ENCODE measurements around the gene GLRA2.

Gene GLRA2

GRCh38 chrX:14670819-14671218 lies 141.5 kb downstream of the GLRA2 start:
- DNase-seq (no peak), ATAC-seq (ENCODE audit: insufficient read depth, low read depth) (no peak)
- no peak overlapping the region for H3K4me3 ChIP-seq (ENCODE audit: low read depth in 1 of 2, low read length in 2 of 2)
- H3K4me1 ChIP-seq (ENCODE audit: insufficient read depth, low read length), result no peaks in the 10 kb centered on the region
- no peaks in the 10 kb centered on the region for H3K9me3 ChIP-seq (ENCODE audit: insufficient read depth, low read length, severe bottlenecking)
- H2AFZ ChIP-seq (ENCODE audit: low read depth, low read length), result no peak overlapping the region
- H3K4me2 ChIP-seq (ENCODE audit: insufficient read depth, low read length), result no peak overlapping the region
- no peak for TF ChIP-seq EZH2 (IDR thresholded peaks at IDR 0.05; ENCODE audit: borderline replicate concordance, low read depth, low read length, severe bottlenecking)
- TF ChIP-seq CTCF (IDR thresholded peaks at IDR 0.05; ENCODE audit: borderline replicate concordance, extremely low read depth, low read length, poor library complexity, severe bottlenecking), result no peak
- H3K36me3 ChIP-seq (ENCODE audit: insufficient read depth, low read length), result no peaks in the 10 kb centered on the region
- H3K27me3 ChIP-seq (ENCODE audit: insufficient read depth, low read length, poor library complexity), result no peaks in the 10 kb centered on the region
- H3K9ac ChIP-seq (ENCODE audit: low read depth, low read length), result no peak overlapping the region
- no peak overlapping the region for H3K27ac ChIP-seq (ENCODE audit: low read length)
- H3K79me2 ChIP-seq (ENCODE audit: insufficient read depth, low read length), result no peaks in the 10 kb centered on the region
- no peaks in the 10 kb centered on the region for H4K20me1 ChIP-seq (ENCODE audit: insufficient read depth, low read length)

- H3K4me1 ChIP-seq (ENCODE audit: insufficient read depth, low read length), result no peaks in the 10 kb centered on the region
- no peak for DNase-seq
- no peaks in the 10 kb centered on the region for H4K20me1 ChIP-seq (ENCODE audit: insufficient read depth, low read length)
- H3K36me3 ChIP-seq (ENCODE audit: insufficient read depth, low read length), result no peaks in the 10 kb centered on the region
- H3K79me2 ChIP-seq (ENCODE audit: insufficient read depth, low read length), result no peaks in the 10 kb centered on the region
- H3K4me2 ChIP-seq (ENCODE audit: insufficient read depth, low read length), result no peak overlapping the region
- H3K27ac ChIP-seq (ENCODE audit: low read length), result no peak overlapping the region
- H2AFZ ChIP-seq (ENCODE audit: low read depth, low read length), result no peak overlapping the region
- no peak overlapping the region for H3K4me3 ChIP-seq (ENCODE audit: low read depth in 1 of 2, low read length in 2 of 2)
- no peaks in the 10 kb centered on the region for H3K27me3 ChIP-seq (ENCODE audit: insufficient read depth, low read length, poor library complexity)
- no peaks in the 10 kb centered on the region for H3K9me3 ChIP-seq (ENCODE audit: insufficient read depth, low read length, severe bottlenecking)
- no peak overlapping the region for H3K9ac ChIP-seq (ENCODE audit: low read depth, low read length)
- TF ChIP-seq EZH2 (IDR thresholded peaks at IDR 0.05; ENCODE audit: borderline replicate concordance, low read depth, low read length, severe bottlenecking), result no peak
- TF ChIP-seq CTCF (IDR thresholded peaks at IDR 0.05; ENCODE audit: borderline replicate concordance, extremely low read depth, low read length, poor library complexity, severe bottlenecking), result no peak
- no peak for ATAC-seq (ENCODE audit: insufficient read depth, low read depth)
Measured at GRCh38 chrX:14672611-14673172, 143.4 kb downstream of the GLRA2 start.

- H3K79me2 ChIP-seq (ENCODE audit: insufficient read depth, low read length), result no peaks in the 10 kb centered on the region
- no peak overlapping the region for H3K27ac ChIP-seq (ENCODE audit: low read length)
- no peak overlapping the region for H3K4me2 ChIP-seq (ENCODE audit: insufficient read depth, low read length)
- H3K4me1 ChIP-seq (ENCODE audit: insufficient read depth, low read length), result no peaks in the 10 kb centered on the region
- H3K9me3 ChIP-seq (ENCODE audit: insufficient read depth, low read length, severe bottlenecking), result no peaks in the 10 kb centered on the region
- no peak overlapping the region for H3K4me3 ChIP-seq (ENCODE audit: low read depth in 1 of 2, low read length in 2 of 2)
- H3K36me3 ChIP-seq (ENCODE audit: insufficient read depth, low read length), result no peaks in the 10 kb centered on the region
- DNase-seq, result no peak
- no peak for ATAC-seq (ENCODE audit: insufficient read depth, low read depth)
- TF ChIP-seq CTCF (IDR thresholded peaks at IDR 0.05; ENCODE audit: borderline replicate concordance, extremely low read depth, low read length, poor library complexity, severe bottlenecking), result no peak
- H3K27me3 ChIP-seq (ENCODE audit: insufficient read depth, low read length, poor library complexity), result no peaks in the 10 kb centered on the region
- H4K20me1 ChIP-seq (ENCODE audit: insufficient read depth, low read length), result no peaks in the 10 kb centered on the region
- no peak overlapping the region for H3K9ac ChIP-seq (ENCODE audit: low read depth, low read length)
- H2AFZ ChIP-seq (ENCODE audit: low read depth, low read length), result no peak overlapping the region
Measured at GRCh38 chrX:14673236-14673635, 143.9 kb downstream of the GLRA2 start.

- Histone ChIP-seq H3K4me1 (ENCODE audit: insufficient read depth, low read length) (no peaks in the 10 kb centered on the region), H3K79me2 (ENCODE audit: insufficient read depth, low read length) (no peaks in the 10 kb centered on the region), H3K4me2 (ENCODE audit: insufficient read depth, low read length) (no peak overlapping the region), H3K36me3 (ENCODE audit: insufficient read depth, low read length) (no peaks in the 10 kb centered on the region), H2AFZ (ENCODE audit: low read depth, low read length) (no peak overlapping the region), H3K27me3 (ENCODE audit: insufficient read depth, low read length, poor library complexity) (no peaks in the 10 kb centered on the region), H3K9ac (ENCODE audit: low read depth, low read length) (no peak overlapping the region), H3K9me3 (ENCODE audit: insufficient read depth, low read length, severe bottlenecking) (no peaks in the 10 kb centered on the region), H3K4me3 (ENCODE audit: low read depth in 1 of 2, low read length in 2 of 2) (no peak overlapping the region), H4K20me1 (ENCODE audit: insufficient read depth, low read length) (no peaks in the 10 kb centered on the region), H3K27ac (ENCODE audit: low read length) (no peak overlapping the region)
- ATAC-seq (ENCODE audit: insufficient read depth, low read depth) (no peak), DNase-seq (no peak)
- TF ChIP-seq EZH2 (IDR thresholded peaks at IDR 0.05; ENCODE audit: borderline replicate concordance, low read depth, low read length, severe bottlenecking) (no peak), CTCF (IDR thresholded peaks at IDR 0.05; ENCODE audit: borderline replicate concordance, extremely low read depth, low read length, poor library complexity, severe bottlenecking) (no peak)
Measured at GRCh38 chrX:14673764-14674163, 144.4 kb downstream of the GLRA2 start.
